T-cell (primary cell): ENCODE data around the gene JOSD2. TPM values are rescaled to one million over a fixed set of nuclear protein-coding genes. Genes with fewer than 3 reads are reported as not detected.

ENCODE experiments used
- ATAC-seq, 4 experiments: fragments of 200-7000 bp in 3 of 4; fragments of 150-1000 bp in 1 of 4; cut with Tn5 transposase; replicated peaks in 1 of 4; 1 replicate in 3 of 4; 2 replicates in 1 of 4; pipeline ENCODE4 v1.10.0; 2021; ENCODE audit warnings: moderate library complexity in 3 of 4, mild to moderate bottlenecking in 2 of 4, moderate number of reproducible peaks in 1 of 4
- CTCF ChIA-PET, 2 donors: fragments of 300-600 bp; sonication (Branson Sonifier 250); formaldehyde crosslinking; loops; one replicate each; lab custom pipeline; 2022; ENCODE audit warnings: antibody characterized with exemption in 2 of 2; lab: Charles Lee
- POLR2A ChIA-PET, 2 donors: fragments of 300-600 bp; sonication (Branson Sonifier 250); formaldehyde crosslinking; loops; one replicate each; lab custom pipeline; 2022; ENCODE audit warnings: antibody characterized with exemption in 2 of 2; lab: Charles Lee
- DNase-seq, 35 experiments: peaks; one replicate each; pipeline versions ENCODE4 v3.0.0 to v3.0.0-alpha.2; 2013 to 2023
- H3K27ac ChIP-seq: one replicate; pipeline ENCODE4 v1.5.1; 2013; ENCODE audit warnings: low read length
- H3K27me3 ChIP-seq, 2 experiments: replicated peaks in 1 of 2; 1 replicate in 1 of 2; 2 replicates in 1 of 2; pipeline versions ENCODE4 v1.6.1 to v1.7.0; 2013; ENCODE audit warnings: low read length in 1 of 2, mixed read lengths in 1 of 2; ENCODE audit not compliant: control insufficient read depth in 2 of 2, insufficient read depth in 2 of 2; ENCODE audit errors: extremely low read depth in 1 of 2
- H3K36me3 ChIP-seq, 2 donors: 1 replicate in 1 of 2; 2 replicates in 1 of 2; pipeline versions ENCODE4 v1.6.1 to v1.7.0; 2013; ENCODE audit warnings: low read length in 1 of 2; ENCODE audit not compliant: control insufficient read depth in 2 of 2, insufficient read depth in 1 of 2; ENCODE audit errors: extremely low read depth in 1 of 2
- H3K4me1 ChIP-seq, 2 experiments: 1 replicate in 1 of 2; 2 replicates in 1 of 2; pipeline versions ENCODE4 v1.6.1 to v1.7.0; 2013; ENCODE audit warnings: low read length in 2 of 2, mixed read lengths in 1 of 2; ENCODE audit not compliant: insufficient read depth in 2 of 2, control insufficient read depth in 1 of 2; ENCODE audit errors: extremely low read depth in 1 of 2
- H3K4me3 ChIP-seq, 2 donors: 1 replicate in 1 of 2; 2 replicates in 1 of 2; pipeline versions ENCODE4 v1.5.1 to v1.7.0; 2013; ENCODE audit warnings: mild to moderate bottlenecking in 2 of 2, low read length in 1 of 2, moderate library complexity in 1 of 2; ENCODE audit not compliant: control insufficient read depth in 1 of 2; ENCODE audit errors: extremely low read depth in 1 of 2
- H3K9me3 ChIP-seq: 2 replicates; pipeline ENCODE4 v1.7.0; 2013
- H3K27ac Mint-ChIP-seq, 2 donors: one replicate each; pipeline ENCODE4 v1.8.0; 2020 to 2021; ENCODE audit warnings: mild to moderate bottlenecking in 2 of 2, mixed read lengths in 2 of 2
- H3K27me3 Mint-ChIP-seq, 2 donors: one replicate each; pipeline ENCODE4 v1.8.0; 2021 to 2022; ENCODE audit warnings: mixed read lengths in 2 of 2
- H3K36me3 Mint-ChIP-seq: one replicate; pipeline ENCODE4 v1.8.0; 2021; ENCODE audit warnings: mixed read lengths
- H3K4me1 Mint-ChIP-seq, 3 donors: one replicate each; pipeline ENCODE4 v1.8.0; 2020 to 2022; ENCODE audit warnings: mixed read lengths in 3 of 3, mild to moderate bottlenecking in 1 of 3
- H3K4me3 Mint-ChIP-seq, 3 donors: one replicate each; pipeline ENCODE4 v1.8.0; 2020 to 2022; ENCODE audit warnings: mild to moderate bottlenecking in 3 of 3, mixed read lengths in 3 of 3, moderate library complexity in 3 of 3
- H3K9me3 Mint-ChIP-seq, 3 donors: one replicate each; pipeline ENCODE4 v1.8.0; 2020 to 2022; ENCODE audit warnings: mixed read lengths in 3 of 3
- WGBS: methylation state at CpG from one replicate; pipeline ENCODE4 v1.1.5; 2013; ENCODE audit warnings: missing lambda C conversion rate; ENCODE audit not compliant: insufficient coverage; 5-methylcytosine and 5-hydroxymethylcytosine counted together
- total RNA-seq, 35 experiments: library from RNA in 6 of 35; stranded (reverse) in 6 of 35; fragments of 120-200 nt in 1 of 35; gene quantifications; one replicate each; pipeline versions ENCODE4 v1.2.1 to v1.2.4 and lab custom pipeline; 2013 to 2026

JOSD2 gene, protein sequence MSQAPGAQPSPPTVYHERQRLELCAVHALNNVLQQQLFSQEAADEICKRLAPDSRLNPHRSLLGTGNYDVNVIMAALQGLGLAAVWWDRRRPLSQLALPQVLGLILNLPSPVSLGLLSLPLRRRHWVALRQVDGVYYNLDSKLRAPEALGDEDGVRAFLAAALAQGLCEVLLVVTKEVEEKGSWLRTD
- total RNA-seq, result 10 to 100 TPM; 15.4 to 45.7 (median 40.6) TPM
- 13.8 TPM for total RNA-seq (2013)
- 3.9 to 20.2 (median 7.7) reads per million in 29 experiments for total RNA-seq (lab: John Stamatoyannopoulos, UW)

DNA sequence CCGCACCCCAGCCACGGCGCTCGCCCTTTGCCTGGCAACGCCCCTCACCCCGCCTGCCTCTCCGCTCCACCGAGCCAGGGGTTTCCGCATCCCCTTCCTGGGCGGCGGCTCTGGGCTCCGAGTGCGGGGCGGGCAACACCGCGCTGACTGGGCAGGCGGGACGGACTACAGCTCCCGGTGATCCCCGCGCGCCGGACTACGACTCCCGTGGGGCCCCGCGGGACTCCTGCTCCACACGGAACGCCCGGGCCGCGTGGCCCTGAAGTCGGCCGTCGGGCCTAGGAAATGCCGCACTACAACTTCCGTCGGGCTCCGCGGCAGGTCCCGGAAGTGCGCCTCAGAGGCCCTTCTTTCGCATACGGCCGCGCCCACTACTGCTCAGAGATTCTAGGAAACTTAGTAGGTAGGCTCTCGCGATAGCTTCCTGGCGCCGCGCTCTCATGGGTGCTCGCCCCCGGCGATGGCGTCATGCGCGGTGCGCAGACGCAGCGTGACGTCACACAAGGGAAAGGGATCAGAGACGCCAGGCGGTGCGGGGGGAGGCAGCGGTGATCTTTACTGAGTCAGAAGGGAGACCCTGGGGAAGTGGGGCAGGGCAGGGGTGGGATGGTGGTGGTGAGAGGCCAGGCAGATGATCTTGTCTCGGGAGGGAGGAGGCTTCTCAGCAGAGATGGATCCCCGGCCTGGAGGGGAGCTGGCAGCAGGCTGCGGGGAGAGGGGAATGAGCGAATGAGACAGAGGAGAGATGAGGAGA is at the start of gene JOSD2:
Gene JOSD2, minus strand, starts transcription at position 123 of the 754 bp plus-strand sequence. CDS start 760 bp downstream, outside the sequence.
- H3K4me3 Mint-ChIP-seq, result peak within 1 kb of the TSS; percentile 72 to 92 (median 84)
- DNase-seq (peak; percentile 92 to 99 (median 97)), ATAC-seq (peak; percentile 91 to 97 (median 95))
- H3K36me3 Mint-ChIP-seq, result no peaks in the 10 kb centered on the region
- POLR2A ChIA-PET, result interaction anchor here in 1 of 2 donors (0.6 to 0.7 kb wide), 2 partner anchors 38 to 135 kb away, joined by 3 to 4 read pairs; no protein-coding TSS in a partner anchor
- CTCF ChIA-PET, result interaction anchor here in 1 of 2 donors (0.6 to 1.0 kb wide), 3 partner anchors 17 to 182 kb away, joined by 3 read pairs; partner anchors contain the start of gene KCNC3
- H3K27ac ChIP-seq, result peak within 1 kb of the TSS; percentile 98
- H3K4me1 ChIP-seq, result peaks cover 2 to 22% of the 10 kb centered on the region in 2 experiments
- H3K27ac Mint-ChIP-seq, result peak within 1 kb of the TSS; percentile 95 to 98
- H3K27me3 ChIP-seq, result peaks cover 0 to 38% of the 10 kb centered on the region in 2 experiments
- peak within 1 kb of the TSS; percentile 62 to 82 for H3K4me3 ChIP-seq
- H3K36me3 ChIP-seq, result no peaks in the 10 kb centered on the region
- no peaks in the 10 kb centered on the region for H3K9me3 Mint-ChIP-seq
- H3K27me3 Mint-ChIP-seq, result peaks cover 0 to 12% of the 10 kb centered on the region in 2 donors
- 2% methylated on average over 68 of the region's 69 CpGs for WGBS
- peaks cover 14 to 25% (median 18%) of the 10 kb centered on the region in 3 donors for H3K4me1 Mint-ChIP-seq
- no peaks in the 10 kb centered on the region for H3K9me3 ChIP-seq

DNA sequence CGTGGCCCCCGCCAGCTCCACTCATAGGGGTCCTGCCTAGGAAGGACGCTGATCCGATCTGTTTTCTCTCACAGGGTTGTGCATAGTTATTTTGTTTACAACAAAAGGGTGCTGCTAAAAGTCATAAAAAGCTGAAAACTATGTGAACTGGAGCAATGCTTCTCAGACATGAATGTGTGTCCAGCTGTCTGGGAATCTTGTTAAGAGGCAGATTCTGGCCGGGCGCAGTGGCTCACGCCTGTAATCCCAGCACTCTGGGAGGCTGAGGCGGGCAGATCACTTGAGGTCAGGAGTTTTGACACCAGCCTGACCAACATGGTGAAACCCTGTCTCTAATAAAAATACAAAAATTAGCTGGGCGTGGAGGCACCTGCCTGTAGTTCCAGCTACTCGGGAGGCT is 48.6 kb upstream of the JOSD2 start:
- no peaks in the 10 kb centered on the region for H3K9me3 Mint-ChIP-seq
- CTCF ChIA-PET, result no interaction called here
- Histone ChIP-seq H3K9me3 (no peaks in the 10 kb centered on the region), H3K4me3 (no peak overlapping the region), H3K4me1 (peaks cover 3 to 13% of the 10 kb centered on the region in 2 experiments), H3K27me3 (peaks cover 5 to 90% of the 10 kb centered on the region in 2 experiments), H3K27ac (no peak overlapping the region), H3K36me3 (no peaks in the 10 kb centered on the region)
- 69% methylated on average over 9 of the region's 10 CpGs for WGBS
- H3K27ac Mint-ChIP-seq, result no peak overlapping the region
- H3K36me3 Mint-ChIP-seq, result no peaks in the 10 kb centered on the region
- H3K27me3 Mint-ChIP-seq, result peaks cover 46 to 81% of the 10 kb centered on the region in 2 donors
- H3K4me3 Mint-ChIP-seq, result no peak overlapping the region
- POLR2A ChIA-PET, result no interaction called here
- no peak for ATAC-seq
- no peak for DNase-seq
- peaks cover 4 to 14% (median 11%) of the 10 kb centered on the region in 3 donors for H3K4me1 Mint-ChIP-seq

DNA sequence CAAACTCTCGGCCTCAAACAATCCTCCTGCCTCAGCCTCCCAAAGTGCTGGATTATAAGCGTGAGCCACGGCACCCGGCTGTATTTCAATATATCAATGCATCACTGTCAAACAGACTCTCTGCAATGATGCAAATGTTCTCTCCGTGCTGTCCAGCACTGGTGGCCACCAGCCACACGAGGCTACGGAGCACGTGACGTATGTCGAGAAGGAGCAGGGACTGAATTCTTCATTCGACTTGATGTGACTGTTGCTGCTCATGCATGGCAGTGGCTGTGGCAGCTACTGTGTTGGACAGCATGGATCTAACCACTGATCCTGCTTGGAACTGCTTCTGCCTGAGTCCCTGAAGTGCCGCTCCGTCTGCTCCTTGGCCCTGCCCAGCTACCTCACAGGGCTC is 47.5 kb upstream of the JOSD2 start:
- peaks cover 4 to 10% (median 6%) of the 10 kb centered on the region in 3 donors for H3K4me1 Mint-ChIP-seq
- peaks cover 3 to 87% of the 10 kb centered on the region in 2 experiments for H3K27me3 ChIP-seq
- H3K9me3 ChIP-seq, result no peaks in the 10 kb centered on the region
- H3K27ac Mint-ChIP-seq, result no peak overlapping the region
- H3K36me3 Mint-ChIP-seq, result no peaks in the 10 kb centered on the region
- H3K4me3 ChIP-seq, result no peak overlapping the region
- DNase-seq (no peak), ATAC-seq (no peak)
- ChIA-PET POLR2A (no interaction called here), CTCF (interaction anchor here in 1 of 2 donors (0.9 kb wide), 1 partner anchor 14 kb away, joined by 3 read pairs; no protein-coding TSS in a partner anchor)
- peaks cover 3 to 13% of the 10 kb centered on the region in 2 experiments for H3K4me1 ChIP-seq
- H3K27me3 Mint-ChIP-seq, result peaks cover 44 to 81% of the 10 kb centered on the region in 2 donors
- H3K9me3 Mint-ChIP-seq, result no peaks in the 10 kb centered on the region
- no peaks in the 10 kb centered on the region for H3K36me3 ChIP-seq
- WGBS, result 93% methylated on average over 12 of the region's 13 CpGs
- no peak overlapping the region for H3K27ac ChIP-seq
- H3K4me3 Mint-ChIP-seq, result no peak overlapping the region

DNA sequence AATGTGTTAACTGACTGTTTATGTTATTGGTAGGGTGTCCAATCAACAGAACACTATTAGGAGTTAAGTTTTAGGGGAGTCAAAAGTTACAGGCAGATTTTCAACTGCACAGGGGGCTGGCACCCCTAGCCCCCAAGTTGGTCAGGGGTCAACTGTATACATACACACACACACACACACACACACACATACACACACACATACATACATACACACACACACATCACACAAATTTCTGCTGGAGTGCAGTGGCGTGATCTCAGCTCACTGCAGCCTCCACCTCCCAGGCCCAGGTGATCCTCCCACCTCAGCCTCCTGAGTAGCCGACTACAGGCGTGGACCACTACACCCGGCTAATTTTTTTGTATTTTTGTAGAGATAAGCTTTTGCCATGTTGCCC is 47.0 kb upstream of the JOSD2 start:
- no peaks in the 10 kb centered on the region for H3K36me3 ChIP-seq
- no peak overlapping the region for H3K27ac ChIP-seq
- Mint-ChIP-seq H3K9me3 (no peaks in the 10 kb centered on the region), H3K27ac (no peak overlapping the region), H3K4me1 (peaks cover 4 to 10% (median 6%) of the 10 kb centered on the region in 3 donors), H3K27me3 (peaks cover 44 to 81% of the 10 kb centered on the region in 2 donors), H3K4me3 (no peak overlapping the region), H3K36me3 (no peaks in the 10 kb centered on the region)
- peaks cover 3 to 13% of the 10 kb centered on the region in 2 experiments for H3K4me1 ChIP-seq
- no peaks in the 10 kb centered on the region for H3K9me3 ChIP-seq
- no peak overlapping the region for H3K4me3 ChIP-seq
- POLR2A ChIA-PET, result no interaction called here
- CTCF ChIA-PET, result interaction anchor here in 1 of 2 donors (0.9 kb wide), 1 partner anchor 14 kb away, joined by 3 read pairs; no protein-coding TSS in a partner anchor
- WGBS, result no CpG with 5 or more reads among the region's 4 CpGs
- peaks cover 3 to 87% of the 10 kb centered on the region in 2 experiments for H3K27me3 ChIP-seq
- ATAC-seq, result no peak
- no peak for DNase-seq

DNA sequence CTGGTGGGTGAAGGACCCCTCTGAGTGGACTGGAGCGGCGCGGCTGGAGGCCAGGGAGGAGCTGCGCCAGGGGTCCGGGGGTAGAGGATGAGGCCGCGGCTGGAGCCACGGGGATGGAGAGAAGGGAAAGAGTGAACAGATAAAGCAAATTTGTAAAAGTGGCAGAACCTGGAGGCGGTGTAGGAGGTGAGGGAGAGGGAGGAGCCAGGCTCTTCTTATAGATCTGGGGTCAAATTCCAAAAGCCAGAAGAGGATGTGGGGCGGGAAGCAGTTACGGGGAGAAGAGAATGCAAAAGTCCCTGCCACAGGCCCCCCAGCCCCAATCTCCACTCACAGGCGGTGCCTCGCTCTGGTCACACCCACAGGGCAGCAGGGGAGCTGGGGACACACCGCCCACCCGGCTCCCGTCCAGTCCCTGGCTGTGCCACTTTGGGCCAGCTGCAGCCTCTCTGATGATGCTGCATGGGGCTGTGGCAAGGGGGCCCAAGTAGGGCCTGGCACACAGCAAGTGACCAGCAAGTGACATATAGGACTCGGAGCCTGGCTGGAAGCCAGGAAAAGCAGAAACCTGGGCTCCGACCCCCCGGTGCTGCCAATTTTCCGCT is 46.1 kb upstream of the JOSD2 start:
- Histone ChIP-seq H3K27ac (no peak overlapping the region), H3K4me1 (peaks cover 3 to 13% of the 10 kb centered on the region in 2 experiments), H3K27me3 (peaks cover 3 to 87% of the 10 kb centered on the region in 2 experiments), H3K36me3 (no peaks in the 10 kb centered on the region), H3K9me3 (no peaks in the 10 kb centered on the region), H3K4me3 (no peak overlapping the region)
- Mint-ChIP-seq H3K36me3 (no peaks in the 10 kb centered on the region), H3K4me1 (peaks cover 4 to 14% (median 12%) of the 10 kb centered on the region in 3 donors), H3K27me3 (peaks cover 46 to 81% of the 10 kb centered on the region in 2 donors), H3K9me3 (no peaks in the 10 kb centered on the region), H3K27ac (no peak overlapping the region), H3K4me3 (peak overlapping the region in 1 of 3 donors; percentile 84)
- ATAC-seq (no peak), DNase-seq (no peak)
- WGBS, result 29% methylated on average over 15 of the region's 20 CpGs
- POLR2A ChIA-PET, result interaction anchor here in 1 of 2 donors (0.6 kb wide), 1 partner anchor 251 kb away, joined by 4 read pairs; no protein-coding TSS in a partner anchor
- CTCF ChIA-PET, result interaction anchor here (0.5 to 1.0 kb wide), 5 partner anchors 78 to 833 kb away, joined by 3 to 4 read pairs (median 3); partner anchors contain the start of gene KCNC3 (in 1 of the 2)
